H7 (cell line): ENCODE results near the gene CSK. TPM values are rescaled to one million over a fixed set of nuclear protein-coding genes. Genes with fewer than 3 reads are reported as not detected.
"Not testable (repeated sequence)": the region's sequence is repeated elsewhere in the genome, so short reads cannot be mapped to it uniquely, and the experiment has no call there.

Experiments
- DNase-seq: peaks from one replicate; pipeline ENCODE4 v3.0.0; 2012
- H3K27me3 ChIP-seq: 2 replicates; pipeline ENCODE4 v1.6.0; 2011; ENCODE audit warnings: mild to moderate bottlenecking, low read length; ENCODE audit not compliant: control insufficient read depth, insufficient read depth
- H3K36me3 ChIP-seq: replicated peaks from 2 replicates; pipeline ENCODE4 v1.5.1; 2011; ENCODE audit warnings: low read length; ENCODE audit not compliant: control insufficient read depth, insufficient read depth
- H3K4me3 ChIP-seq: 2 replicates; pipeline ENCODE4 v1.5.1; 2011; ENCODE audit warnings: low read depth, mild to moderate bottlenecking, control low read depth, low read length, moderate library complexity; ENCODE audit not compliant: insufficient read depth
- total RNA-seq: library from RNA; depleted of rRNA; stranded (reverse); fragments of >200 nt; shearing (Covaris generic); gene quantifications from 2 replicates; pipeline ENCODE4 v1.2.3, GENCODE V29; 2014

The CSK gene
- total RNA-seq, 1 experiment from 2014 or later: 31.8 TPM

DNA sequence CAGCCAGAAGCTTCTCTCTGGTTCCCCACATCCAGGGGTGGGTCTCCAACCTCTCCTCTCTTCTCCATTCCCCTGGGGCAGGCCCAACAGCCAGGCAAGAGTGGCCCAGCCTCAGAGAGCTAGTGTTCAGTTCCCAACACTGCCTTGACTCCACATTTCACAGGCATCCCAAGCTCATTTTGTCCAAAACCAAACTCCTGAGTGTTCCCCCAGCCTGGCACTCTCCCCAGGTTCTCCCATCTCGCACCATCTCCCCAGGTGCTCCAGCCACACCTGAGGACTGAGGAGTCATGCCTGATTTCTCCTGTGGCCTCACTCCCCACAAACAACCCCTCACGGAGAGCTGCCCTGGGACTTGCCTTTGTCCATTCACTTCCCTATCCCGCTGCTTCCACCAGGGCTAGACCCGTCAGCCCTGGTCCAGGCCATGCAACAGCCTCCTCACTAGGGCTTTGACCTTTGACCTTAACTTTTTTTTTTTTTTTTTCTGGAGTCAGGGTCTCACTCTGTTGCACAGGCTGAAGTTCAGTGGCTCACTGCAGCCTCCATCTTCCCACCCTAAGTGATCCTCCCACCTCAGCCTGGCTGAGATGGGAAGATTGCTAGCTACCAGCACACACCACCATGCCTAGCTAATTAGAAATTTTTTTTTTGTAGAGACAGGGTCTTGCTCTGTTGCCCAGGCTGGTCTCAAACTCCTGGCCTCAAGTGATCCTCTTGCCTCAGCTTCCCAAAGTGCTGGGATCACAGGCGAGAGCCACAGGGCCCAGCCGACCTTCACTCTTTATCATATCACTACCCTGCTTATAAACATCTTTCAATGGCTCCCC is 3.9 kb upstream of the CSK start:
- Histone ChIP-seq H3K36me3 (no peaks in the 10 kb centered on the region), H3K4me3 (no peak overlapping the region), H3K27me3 (peaks cover 10% of the 10 kb centered on the region)
- DNase-seq: no peak

GRCh38 chr15:74778599-74778970 is 3.3 kb upstream of the CSK start:
- DNase-seq: no peak
- H3K36me3 ChIP-seq: no peaks in the 10 kb centered on the region
- peaks cover 10% of the 10 kb centered on the region for H3K27me3 ChIP-seq
- H3K4me3 ChIP-seq: no peak overlapping the region

DNA sequence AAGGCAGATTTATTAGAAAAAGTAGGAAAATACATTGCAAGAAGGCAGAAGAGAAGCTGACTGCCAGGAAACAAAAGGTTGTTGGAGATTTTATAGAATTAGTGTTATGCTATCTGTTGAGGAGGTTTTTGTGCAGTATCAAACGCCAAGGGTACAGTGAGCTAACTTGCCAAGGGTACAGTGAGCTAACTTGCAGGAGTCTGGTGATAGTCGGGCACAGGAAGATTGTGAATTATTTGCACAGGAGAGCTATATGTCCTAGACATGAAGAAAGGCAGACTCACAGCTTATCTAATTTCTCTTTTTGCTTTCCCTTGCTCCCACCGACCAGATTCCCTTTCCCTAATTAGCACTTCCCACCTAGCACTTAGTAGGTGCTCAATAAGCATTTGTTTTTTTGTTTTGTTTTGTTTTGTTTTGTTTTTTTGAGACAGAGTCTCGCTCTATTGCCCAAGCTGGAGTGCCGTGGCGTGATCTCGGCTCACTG is 2.7 kb upstream of the CSK start:
- H3K36me3 ChIP-seq: no peaks in the 10 kb centered on the region
- DNase-seq: no peak
- H3K27me3 ChIP-seq: peaks cover 10% of the 10 kb centered on the region
- no peak overlapping the region for H3K4me3 ChIP-seq

- no peaks in the 10 kb centered on the region for H3K36me3 ChIP-seq
- H3K4me3 ChIP-seq: peak overlapping the region; percentile 74
- peaks cover 10% of the 10 kb centered on the region for H3K27me3 ChIP-seq
- DNase-seq: no peak
Measured at GRCh38 chr15:74780523-74781430, 1.1 kb upstream of the CSK start.

DNA sequence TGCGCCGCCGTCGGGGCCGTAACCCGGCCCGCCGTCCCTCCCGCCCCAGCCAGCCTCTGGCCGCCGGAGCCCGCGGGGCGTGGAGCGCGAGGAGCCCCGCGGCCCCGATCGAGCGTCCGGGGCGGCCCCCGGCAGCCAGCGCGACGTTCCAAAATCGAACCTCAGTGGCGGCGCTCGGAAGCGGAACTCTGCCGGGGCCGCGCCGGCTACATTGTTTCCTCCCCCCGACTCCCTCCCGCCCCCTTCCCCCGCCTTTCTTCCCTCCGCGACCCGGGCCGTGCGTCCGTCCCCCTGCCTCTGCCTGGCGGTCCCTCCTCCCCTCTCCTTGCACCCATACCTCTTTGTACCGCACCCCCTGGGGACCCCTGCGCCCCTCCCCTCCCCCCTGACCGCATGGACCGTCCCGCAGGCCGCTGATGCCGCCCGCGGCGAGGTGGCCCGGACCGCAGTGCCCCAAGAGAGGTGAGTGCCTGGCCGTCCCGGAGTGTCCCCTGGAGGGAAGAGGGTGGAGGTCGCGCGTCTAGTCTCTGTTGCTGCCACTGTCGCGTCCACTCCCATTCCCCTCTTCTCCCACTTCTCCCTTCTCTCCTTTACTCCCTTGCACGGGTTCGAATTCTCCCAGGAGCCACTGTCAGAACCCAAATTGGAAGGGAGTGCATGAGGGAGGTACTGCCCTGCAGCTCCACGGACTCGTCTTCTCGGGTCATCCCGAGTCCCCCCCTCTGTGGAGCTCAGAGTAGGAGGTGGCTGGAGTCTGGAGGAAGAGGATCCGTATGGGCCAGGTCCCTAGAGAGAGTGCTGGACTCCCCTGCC is 585 bp downstream of the CSK start:
- Histone ChIP-seq H3K4me3 (peak overlapping the region; percentile 74), H3K36me3 (no peaks in the 10 kb centered on the region), H3K27me3 (peaks cover 10% of the 10 kb centered on the region)
- peak; percentile 91 for DNase-seq

DNA sequence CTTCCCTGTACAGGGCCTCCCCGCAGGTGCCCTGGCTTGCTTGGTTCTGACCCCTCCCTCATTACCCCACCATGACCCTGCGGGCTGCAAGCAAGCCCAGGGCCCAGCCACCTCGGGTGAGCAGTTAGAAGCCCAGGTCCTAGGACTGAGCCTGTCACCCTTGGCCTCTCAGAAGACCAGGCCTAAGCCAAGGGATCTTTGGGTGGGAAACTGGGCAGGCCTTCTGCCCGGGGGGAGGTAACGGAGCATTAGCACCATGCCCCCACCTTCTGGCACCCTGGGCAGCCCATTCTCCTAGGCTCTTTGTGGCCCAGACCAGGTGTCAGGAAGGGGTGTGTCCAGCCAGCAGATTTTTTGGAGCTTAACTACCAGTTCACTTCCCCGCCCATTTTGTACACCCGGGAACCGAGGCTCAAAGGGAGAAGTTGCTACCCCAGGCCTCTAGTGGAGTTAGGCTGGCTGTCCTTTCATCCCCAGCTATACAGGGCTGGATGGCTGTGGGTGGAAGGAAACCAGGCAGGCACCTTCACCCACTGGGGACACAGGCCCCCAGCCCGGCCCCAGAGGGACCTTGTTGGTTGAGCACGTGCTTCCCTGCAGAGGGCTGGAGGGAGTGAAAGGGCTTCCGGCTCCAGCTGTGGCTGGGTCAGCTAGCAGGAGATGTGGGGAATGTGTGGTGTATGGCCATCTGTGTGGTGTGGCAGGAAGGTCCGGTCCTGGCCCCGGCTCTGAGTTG is 1.4 kb downstream of the CSK start:
- Histone ChIP-seq H3K27me3 (peaks cover 10% of the 10 kb centered on the region), H3K4me3 (peak overlapping the region; percentile 74), H3K36me3 (no peaks in the 10 kb centered on the region)
- DNase-seq: peak; percentile 67

GRCh38 chr15:74783808-74784175 is 1.9 kb downstream of the CSK start:
- H3K36me3 ChIP-seq: no peaks in the 10 kb centered on the region
- no peak for DNase-seq
- H3K4me3 ChIP-seq: peak overlapping the region; percentile 74; the same call in 1 of the 2 replicates
- peaks cover 10% of the 10 kb centered on the region for H3K27me3 ChIP-seq

GRCh38 chr15:74784426-74785193 is 2.7 kb downstream of the CSK start:
- H3K36me3 ChIP-seq: no peaks in the 10 kb centered on the region

DNA sequence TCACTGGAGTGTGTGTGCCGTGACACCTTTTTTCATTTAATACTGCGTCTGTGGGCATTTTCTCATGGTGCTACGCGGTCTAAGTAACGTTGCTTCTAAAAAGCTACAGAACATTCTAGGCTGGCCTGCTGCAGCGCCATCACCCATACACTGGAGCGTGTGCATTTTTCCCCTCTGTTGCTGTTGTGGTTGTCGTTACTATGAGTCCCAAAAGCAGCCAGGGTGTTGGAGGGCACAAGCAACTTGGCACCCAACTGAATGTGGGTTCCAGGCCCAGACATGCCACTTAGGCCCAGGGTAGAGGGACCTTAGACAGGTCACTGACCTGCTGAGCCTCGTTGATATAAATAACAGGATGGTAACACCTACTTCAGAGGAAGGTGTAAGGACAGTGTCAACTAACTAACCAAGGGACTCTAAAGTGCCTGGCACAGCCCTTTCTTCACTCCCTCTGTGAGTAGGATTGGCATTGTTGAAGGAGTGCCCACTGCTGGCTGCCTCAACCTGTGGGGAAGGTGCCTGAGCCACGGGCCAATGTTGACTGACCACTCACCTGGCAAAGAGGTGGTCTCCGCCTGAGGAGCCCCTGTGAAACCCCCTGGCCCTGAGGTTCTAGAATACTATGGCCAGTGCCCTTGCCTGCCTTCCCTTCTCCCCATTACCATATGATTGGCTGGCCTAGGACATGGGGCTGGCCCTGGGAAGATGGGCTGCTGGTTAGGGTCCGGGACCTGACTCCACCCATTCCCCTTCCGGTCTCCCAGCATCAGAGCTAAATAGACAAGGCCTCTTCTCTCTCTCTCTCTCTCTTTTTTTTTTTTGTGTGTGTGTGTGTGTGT is 3.5 kb downstream of the CSK start:
- DNase-seq: no peak

More at GRCh38 chr15:74784426-74785193, 2.7 kb downstream of the CSK start:
- no peak overlapping the region for H3K4me3 ChIP-seq
- peaks cover 10% of the 10 kb centered on the region for H3K27me3 ChIP-seq
- no peak for DNase-seq

DNA sequence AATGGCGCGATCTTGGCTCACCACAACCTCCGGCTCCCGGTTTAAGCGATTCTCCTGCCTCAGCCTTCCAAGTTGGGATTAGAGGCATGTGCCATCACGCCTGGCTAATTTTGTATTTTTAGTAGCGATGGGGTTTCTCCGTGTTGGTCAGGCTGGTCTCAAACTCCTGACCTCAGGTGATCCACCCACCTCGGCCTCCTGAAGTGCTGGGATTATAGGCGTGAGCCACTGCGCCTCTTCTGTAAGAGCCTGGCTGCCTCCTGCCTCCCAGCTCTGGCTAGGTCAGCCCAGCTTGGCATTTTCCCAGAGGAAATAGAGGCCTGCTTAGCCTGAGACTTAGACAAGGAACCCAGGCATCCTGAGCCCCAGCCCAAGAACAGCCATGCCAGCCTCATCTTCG is 4.2 kb downstream of the CSK start:
- H3K27me3 ChIP-seq, H3K4me3 ChIP-seq, H3K36me3 ChIP-seq, DNase-seq: not testable (repeated sequence)

More for the DNA sequence above, 3.5 kb downstream of the CSK start:
- no peak overlapping the region for H3K4me3 ChIP-seq
- H3K36me3 ChIP-seq: no peaks in the 10 kb centered on the region
- peaks cover 8% of the 10 kb centered on the region for H3K27me3 ChIP-seq

DNA sequence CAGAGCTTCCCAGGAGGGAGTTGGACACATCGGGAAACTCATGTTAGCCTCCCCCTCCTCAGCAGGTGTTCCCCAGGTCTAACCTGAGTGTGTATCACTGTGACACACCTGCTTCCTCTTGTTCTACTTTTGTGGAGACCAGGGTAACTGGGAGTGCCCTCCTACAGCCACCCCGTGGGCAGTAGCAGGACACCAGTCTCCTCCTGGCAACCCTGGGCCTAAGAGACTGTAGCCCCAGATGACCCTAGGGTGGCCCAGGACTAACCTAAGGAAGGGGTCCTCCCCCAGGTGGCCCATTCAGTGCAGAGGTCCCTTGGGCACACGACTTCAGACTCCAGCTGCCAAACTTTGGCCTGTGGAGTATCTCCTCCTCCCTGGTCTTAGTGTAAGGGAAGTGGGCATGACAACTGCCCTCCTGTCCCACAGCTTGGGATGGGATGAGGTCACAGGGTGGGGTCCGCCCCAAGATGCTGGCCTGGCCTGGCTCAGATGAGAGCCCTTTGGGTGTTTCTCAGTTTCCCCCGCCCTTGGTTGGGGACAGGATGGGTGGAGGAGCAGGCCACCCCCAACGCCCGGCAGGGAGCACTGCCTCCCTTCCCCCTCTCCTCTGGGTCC is 4.8 kb downstream of the CSK start:
- Histone ChIP-seq H3K4me3 (no peak overlapping the region), H3K36me3 (no peaks in the 10 kb centered on the region), H3K27me3 (no peaks in the 10 kb centered on the region; the same call in 1 of the 2 replicates)
- no peak for DNase-seq
